Prostate gland (tissue), 2 donors: ENCODE results near the gene ANKRD10. TPM values are rescaled to one million over a fixed set of nuclear protein-coding genes. Genes with fewer than 3 reads are reported as not detected.

Experiments
- DNase-seq: peaks from one replicate; pipeline ENCODE4 v3.0.0-alpha.2; 2019; ENCODE audit warnings: low spot score
- H3K27ac ChIP-seq, 2 donors: fragments of 200-600 bp; sonication (generic); 2 replicates each; pipeline ENCODE4 v1.5.1; 2017 to 2019
- H3K27me3 ChIP-seq: fragments of 200-600 bp; sonication (generic); replicated peaks from 2 replicates; pipeline ENCODE4 v1.5.1; 2019; ENCODE audit not compliant: insufficient read depth
- H3K36me3 ChIP-seq, 2 donors: fragments of 200-600 bp; sonication (generic); 1 replicate in 1 of 2; 2 replicates in 1 of 2; pipeline versions ENCODE4 v1.5.1 to v1.8.1; 2017 to 2019
- H3K4me1 ChIP-seq: fragments of 200-600 bp; sonication (generic); replicated peaks from 2 replicates; pipeline ENCODE4 v1.5.1; 2019
- H3K4me3 ChIP-seq, 2 donors: fragments of 200-600 bp; sonication (generic); 2 replicates each; pipeline ENCODE4 v1.5.1; 2017 to 2019
- H3K9me3 ChIP-seq: fragments of 200-600 bp; sonication (generic); 2 replicates; pipeline ENCODE4 v1.5.1; 2017
- CTCF ChIP-seq, 4 experiments: fragments of 200-600 bp in 2 of 4; fragments of 450-650 bp in 2 of 4; sonication (generic) in 2 of 4; IDR thresholded peaks; 1 replicate in 3 of 4; 2 replicates in 1 of 4; pipeline ENCODE4 v1.5.1; 2016 to 2019; ENCODE audit warnings: antibody characterized with exemption in 4 of 4, mild to moderate bottlenecking in 2 of 4, moderate library complexity in 2 of 4
- POLR2A ChIP-seq: fragments of 450-650 bp; IDR thresholded peaks from one replicate; pipeline ENCODE4 v1.6.1; 2016; ENCODE audit warnings: antibody characterized with exemption, mild to moderate bottlenecking
- POLR2AphosphoS5 ChIP-seq: sonication (generic); formaldehyde crosslinking; IDR thresholded peaks from one replicate; pipeline ENCODE4 v1.6.1; 2017; ENCODE audit warnings: antibody characterized with exemption
- WGBS: methylation state at CpG from one replicate; pipeline ENCODE4 v1.1.5; 2018; 5-methylcytosine and 5-hydroxymethylcytosine counted together
- intact Hi-C: fragments of 100-400 bp; cut with DNase I; formaldehyde crosslinking; loops from one replicate; pipeline ENCODE4 v1.14.2; 2022
- total RNA-seq, 2 donors: library from RNA; depleted of rRNA; stranded (reverse); fragments of >200 nt; gene quantifications; one replicate each; pipeline ENCODE4 v1.1.0, GENCODE V29; 2016

The ANKRD10 gene
- total RNA-seq, 2 donors from 2014 or later = 99.9 to 155 TPM

- intact Hi-C loops = no loop called here
- no peak for DNase-seq
- WGBS = 58% methylated on average over 8 of the region's 8 CpGs
- Histone ChIP-seq H3K9me3 (no peaks in the 10 kb centered on the region), H3K36me3 (no peaks in the 10 kb centered on the region), H3K27me3 (no peaks in the 10 kb centered on the region), H3K4me1 (no peaks in the 10 kb centered on the region), H3K4me3 (no peak overlapping the region), H3K27ac (no peak overlapping the region)
- no peak for TF ChIP-seq POLR2AphosphoS5
- no peak for TF ChIP-seq POLR2A
- TF ChIP-seq CTCF (IDR thresholded peaks at IDR 0.05) = no peak
Observed at GRCh38 chr13:110885966-110886869, 28.7 kb downstream of the ANKRD10 start.

GRCh38 chr13:110885516-110885915 lies 29.4 kb downstream of the ANKRD10 start:
- no peak for DNase-seq
- H3K9me3 ChIP-seq = no peaks in the 10 kb centered on the region
- WGBS = 73% methylated on average over 10 of the region's 10 CpGs
- H3K36me3 ChIP-seq = no peaks in the 10 kb centered on the region
- H3K4me3 ChIP-seq = no peak overlapping the region
- H3K4me1 ChIP-seq = no peaks in the 10 kb centered on the region
- no peak overlapping the region for H3K27ac ChIP-seq
- intact Hi-C loops = no loop called here
- no peaks in the 10 kb centered on the region for H3K27me3 ChIP-seq
- TF ChIP-seq CTCF (IDR thresholded peaks at IDR 0.05) (no peak), POLR2AphosphoS5 (no peak), POLR2A (no peak)

GRCh38 chr13:110884517-110884916 lies 30.4 kb downstream of the ANKRD10 start:
- Histone ChIP-seq H3K4me1 (no peaks in the 10 kb centered on the region), H3K9me3 (no peaks in the 10 kb centered on the region), H3K27me3 (no peaks in the 10 kb centered on the region), H3K27ac (no peak overlapping the region), H3K4me3 (no peak overlapping the region), H3K36me3 (no peaks in the 10 kb centered on the region)
- DNase-seq = no peak
- 89% methylated on average over 3 of the region's 3 CpGs for WGBS
- intact Hi-C loops = no loop called here
- no peak for TF ChIP-seq POLR2A
- TF ChIP-seq CTCF (IDR thresholded peaks at IDR 0.05) = no peak
- no peak for TF ChIP-seq POLR2AphosphoS5

GRCh38 chr13:110883542-110883941 lies 31.3 kb downstream of the ANKRD10 start:
- H3K4me1 ChIP-seq = no peaks in the 10 kb centered on the region
- no peaks in the 10 kb centered on the region for H3K27me3 ChIP-seq
- 84% methylated on average over 7 of the region's 7 CpGs for WGBS
- no peak overlapping the region for H3K4me3 ChIP-seq
- intact Hi-C loops = no loop called here
- DNase-seq = no peak
- no peak overlapping the region for H3K27ac ChIP-seq
- no peaks in the 10 kb centered on the region for H3K36me3 ChIP-seq
- no peak for TF ChIP-seq CTCF (IDR thresholded peaks at IDR 0.05)
- TF ChIP-seq POLR2AphosphoS5 = no peak
- TF ChIP-seq POLR2A = no peak
- H3K9me3 ChIP-seq = no peaks in the 10 kb centered on the region

- DNase-seq = no peak
- intact Hi-C loops = no loop called here
- Histone ChIP-seq H3K27me3 (no peaks in the 10 kb centered on the region), H3K4me3 (no peak overlapping the region), H3K27ac (no peak overlapping the region), H3K4me1 (no peaks in the 10 kb centered on the region), H3K36me3 (no peaks in the 10 kb centered on the region), H3K9me3 (no peaks in the 10 kb centered on the region)
- 63% methylated on average over 2 of the region's 2 CpGs for WGBS
- TF ChIP-seq CTCF (IDR thresholded peaks at IDR 0.05) = no peak
- no peak for TF ChIP-seq POLR2AphosphoS5
- no peak for TF ChIP-seq POLR2A
Observed at GRCh38 chr13:110882972-110883371, 31.9 kb downstream of the ANKRD10 start.
